Right renal pelvis (tissue), 4 donors: ENCODE data around the gene PHACTR2. TPM values are rescaled to one million over a fixed set of nuclear protein-coding genes. Genes with fewer than 3 reads are reported as not detected.
"Not testable (repeated sequence)": the region's sequence is repeated elsewhere in the genome, so short reads cannot be mapped to it uniquely, and the experiment has no call there.

Experiments
- DNase-seq, 4 donors: peaks; one replicate each; pipeline ENCODE4 v3.0.0-alpha.2; 2013; ENCODE audit warnings: low read depth in 4 of 4, low spot score in 3 of 4, missing footprints in 1 of 4
- polyA plus RNA-seq, 4 donors: library from polyadenylated mRNA; unstranded; fragments of 120-200 nt; gene quantifications; one replicate each; pipeline ENCODE4 v1.2.1, GENCODE V29; 2013; ENCODE audit not compliant: insufficient read length in 4 of 4

Gene PHACTR2
- polyA plus RNA-seq, 4 donors: 26.6 to 40.9 (median 32.4) TPM

DNA sequence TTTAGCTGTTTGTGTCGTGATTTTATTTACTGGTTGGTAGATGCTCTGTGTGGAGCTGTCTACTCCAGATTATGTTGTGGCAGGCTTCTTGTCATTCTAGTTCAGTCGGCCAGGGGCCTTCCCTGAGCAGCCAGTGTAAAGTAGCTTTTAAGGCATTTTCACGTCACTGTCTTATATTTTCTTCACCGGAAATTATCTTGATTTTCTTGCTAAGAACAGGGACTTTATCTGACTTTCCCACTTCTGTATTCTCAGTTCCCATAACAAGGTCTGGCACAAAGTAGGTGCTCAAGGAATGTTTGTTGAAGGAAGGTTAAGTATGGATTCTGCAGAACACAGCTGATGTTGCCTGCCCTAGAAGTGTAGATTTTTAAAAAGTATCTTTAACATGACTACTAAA is 166.2 kb downstream of the PHACTR2 start:
- DNase-seq: no peak

DNA sequence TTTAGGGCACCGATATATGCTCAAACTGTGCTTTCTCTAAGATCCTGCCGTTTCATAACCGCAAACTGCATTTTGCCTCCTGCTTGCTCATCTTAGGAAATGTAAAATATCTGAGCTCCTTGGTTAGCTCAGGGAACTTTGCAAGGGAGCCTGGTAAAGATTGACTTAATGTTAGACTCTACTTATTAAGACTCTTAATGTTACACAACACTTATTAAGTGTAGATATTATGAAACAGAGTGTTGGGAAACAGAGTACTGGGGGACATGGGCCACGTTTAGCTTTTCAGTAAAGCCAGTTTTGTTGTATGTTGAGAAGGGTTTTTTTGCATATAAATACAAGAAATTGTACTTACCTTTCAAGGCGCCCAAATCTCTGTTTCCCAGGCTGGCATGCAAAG is 167.3 kb downstream of the PHACTR2 start:
- DNase-seq: no peak

DNA sequence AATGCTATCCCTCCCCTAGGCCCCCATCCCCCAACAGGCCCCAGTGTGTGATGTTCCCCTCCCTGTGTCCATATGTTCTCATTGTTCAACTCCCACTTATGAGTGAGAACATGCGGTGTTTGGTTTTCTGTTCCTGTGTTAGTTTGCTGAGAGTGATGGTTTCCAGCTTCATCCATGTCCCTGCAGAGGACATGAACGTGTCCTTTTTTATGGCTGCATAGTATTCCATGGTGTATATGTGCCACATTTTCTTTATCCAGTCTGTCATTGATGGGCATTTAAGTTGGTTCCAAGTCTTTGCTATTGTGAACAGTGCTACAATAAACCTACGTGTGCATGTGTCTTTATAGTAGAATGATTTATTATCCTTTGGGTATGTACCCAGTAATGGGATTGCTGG is 173.9 kb downstream of the PHACTR2 start:
- not testable (repeated sequence) for DNase-seq

DNA sequence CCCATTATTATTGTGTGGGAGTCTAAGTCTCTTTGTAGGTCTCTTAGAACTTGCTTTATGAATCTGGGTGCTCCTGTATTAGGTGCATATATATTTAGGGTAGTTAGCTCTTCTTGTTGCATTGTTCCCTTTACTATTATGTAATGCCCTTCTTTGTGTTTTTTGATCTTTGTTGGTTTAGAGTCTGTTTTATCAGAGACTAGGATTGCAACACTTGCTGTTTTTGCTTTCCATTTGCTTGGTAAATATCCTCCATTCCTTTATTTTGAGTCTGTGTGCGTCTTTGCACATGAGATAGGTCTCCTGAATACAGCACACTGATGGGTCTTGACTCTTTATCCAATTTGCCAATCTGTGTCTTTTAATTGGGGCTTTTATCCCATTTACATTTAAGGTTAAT is 177.3 kb downstream of the PHACTR2 start:
- not testable (repeated sequence) for DNase-seq

DNA sequence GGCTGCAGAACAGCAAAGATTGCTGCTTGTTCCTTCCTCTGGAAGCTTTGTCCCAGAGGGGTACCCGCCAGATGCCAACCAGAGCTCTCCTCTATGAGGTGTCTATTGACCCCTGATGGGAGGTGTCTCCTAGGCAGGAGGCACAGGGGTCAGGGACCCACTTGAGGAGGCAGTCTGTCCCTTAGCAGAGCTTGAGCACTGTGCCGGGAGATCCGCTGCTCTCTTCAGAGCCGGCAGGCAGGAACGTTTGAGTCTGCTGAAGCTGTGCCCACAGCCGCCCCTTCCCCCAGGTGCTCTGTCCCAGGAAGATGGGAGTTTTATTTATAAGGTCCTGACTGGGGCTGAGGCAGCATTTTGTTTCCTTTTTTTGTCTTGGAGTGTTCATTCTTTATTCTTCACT is 179.0 kb downstream of the PHACTR2 start:
- not testable (repeated sequence) for DNase-seq

DNA sequence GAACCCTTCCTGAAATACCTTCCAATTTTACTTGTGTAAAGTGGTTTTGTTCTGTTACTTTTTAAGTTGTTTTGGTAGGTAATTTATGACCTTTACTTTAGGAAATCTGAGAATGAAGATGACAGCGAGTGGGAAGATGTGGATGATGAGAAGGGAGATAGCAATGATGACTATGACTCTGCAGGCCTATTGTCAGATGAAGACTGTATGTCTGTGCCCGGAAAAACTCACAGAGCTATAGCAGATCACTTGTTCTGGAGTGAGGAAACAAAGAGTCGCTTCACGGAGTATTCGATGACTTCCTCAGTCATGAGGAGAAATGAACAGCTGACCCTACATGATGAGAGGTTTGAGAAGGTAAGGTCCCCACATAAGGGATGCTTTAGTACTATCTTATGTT is 179.9 kb downstream of the PHACTR2 start:
- no peak for DNase-seq

DNA sequence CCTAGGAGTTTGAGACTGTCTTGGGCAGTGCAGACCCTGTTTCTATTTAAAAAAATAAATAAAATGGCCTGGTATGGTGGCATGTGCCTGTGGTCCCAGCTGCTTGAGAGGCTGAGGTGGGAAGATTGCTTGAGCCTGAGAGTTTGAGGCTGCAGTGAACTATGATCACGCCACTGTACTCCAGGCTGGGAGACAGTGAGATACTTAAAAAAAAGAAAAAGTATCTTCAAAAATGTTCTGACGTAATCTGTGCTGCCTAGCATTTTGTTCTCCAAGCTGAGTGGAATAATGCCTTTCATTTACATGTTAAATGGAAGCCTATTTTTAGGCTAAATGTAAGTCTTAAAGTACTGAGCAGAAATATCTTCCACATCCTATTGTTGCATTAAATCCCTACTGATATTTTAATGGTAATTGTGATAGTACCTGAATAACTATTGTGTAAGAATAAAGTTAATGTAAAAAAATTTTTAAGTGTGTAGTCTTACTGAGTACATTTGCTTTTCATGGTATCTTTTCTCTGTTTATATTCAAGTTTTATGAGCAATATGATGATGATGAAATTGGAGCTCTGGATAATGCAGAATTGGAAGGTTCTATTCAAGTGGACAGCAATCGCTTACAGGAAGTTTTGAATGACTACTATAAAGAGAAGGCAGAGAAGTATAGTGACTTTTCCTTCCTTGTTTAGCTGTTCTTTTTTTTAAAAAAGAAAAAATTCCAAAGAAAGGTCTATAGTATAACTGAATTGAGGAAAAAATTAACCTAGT is 182.3 kb downstream of the PHACTR2 start:
- no peak for DNase-seq

DNA sequence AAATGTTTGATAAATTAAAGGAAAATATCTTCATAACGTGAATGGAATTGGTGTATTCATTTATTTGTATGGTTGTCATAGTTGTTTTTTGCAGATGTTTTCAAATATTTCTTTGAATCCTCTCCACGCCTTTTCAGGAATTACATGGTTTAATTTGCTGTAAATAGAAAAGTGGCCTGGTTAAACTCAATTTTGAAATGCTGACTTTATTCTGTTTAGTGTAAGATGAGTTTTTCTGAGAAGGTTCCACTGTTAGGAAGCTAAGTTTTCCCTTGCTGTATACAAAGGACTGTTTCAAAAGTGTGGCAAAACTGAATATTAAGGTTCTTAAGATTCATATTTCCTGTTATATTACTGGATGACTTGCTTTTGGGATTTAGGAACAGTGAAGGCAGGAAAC is 186.0 kb downstream of the PHACTR2 start:
- no peak for DNase-seq

DNA sequence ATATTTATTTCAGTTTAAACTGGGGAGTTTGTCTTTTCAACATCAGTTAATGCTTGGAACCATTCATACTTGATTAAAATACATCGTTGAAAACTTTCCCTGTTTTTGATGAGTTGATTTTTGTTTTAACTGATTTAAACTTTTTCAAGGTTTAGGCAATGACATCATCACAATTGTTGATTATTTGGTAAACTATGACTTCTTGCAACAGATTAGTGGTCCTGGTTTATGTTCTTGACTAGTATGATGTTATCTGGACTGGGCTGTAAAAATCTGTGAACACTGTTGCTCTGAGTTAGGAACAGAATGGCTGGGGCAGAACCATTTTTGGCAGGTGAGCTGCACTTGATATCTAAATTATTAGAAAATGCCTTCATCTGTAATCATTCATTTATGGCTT is 186.5 kb downstream of the PHACTR2 start, which contains the start of gene ZC2HC1B:
Gene ZC2HC1B, plus strand, starts transcription at position 241 of the 400 bp plus-strand sequence. Its CDS starts 66 bp downstream, at position 307.
- DNase-seq: no peak

DNA sequence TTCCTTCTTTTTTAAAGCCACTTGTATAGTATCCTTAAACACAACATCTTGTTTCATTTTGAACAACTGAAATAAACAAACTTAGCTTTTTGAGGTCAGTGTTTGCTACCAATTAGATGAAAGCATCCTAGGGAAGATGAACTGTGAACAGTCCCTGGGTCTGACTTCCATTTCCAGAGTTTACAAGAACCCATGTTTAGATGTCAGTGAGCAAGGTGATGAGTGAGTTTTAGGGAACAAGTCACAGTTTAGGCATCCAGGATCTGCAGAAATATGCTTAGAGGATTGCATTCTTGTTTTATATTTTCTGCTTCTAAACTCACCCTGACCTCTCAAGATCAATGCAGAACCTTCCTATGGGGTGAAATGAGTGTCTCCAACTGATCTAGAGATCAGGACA is 189.5 kb downstream of the PHACTR2 start:
- DNase-seq: no peak

DNA sequence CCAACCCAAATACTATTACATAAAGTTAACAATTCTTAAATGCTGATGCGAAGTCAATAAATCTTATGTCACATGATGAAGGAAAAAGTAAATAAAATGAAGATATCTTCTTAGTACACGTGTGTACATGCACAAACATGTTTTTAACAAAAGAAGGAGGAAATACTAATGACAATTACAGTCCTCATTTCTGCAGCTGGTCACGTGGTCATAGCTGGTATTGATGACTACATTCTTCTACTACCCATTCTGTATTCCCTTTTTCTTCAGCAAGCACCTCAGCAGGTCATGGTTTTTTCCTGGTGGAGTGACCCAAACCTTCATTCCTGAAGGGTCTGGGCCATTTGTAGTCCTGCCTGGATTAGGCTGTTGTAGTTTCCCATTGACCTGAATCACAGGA is 191.0 kb downstream of the PHACTR2 start:
- DNase-seq: not testable (repeated sequence)

DNA sequence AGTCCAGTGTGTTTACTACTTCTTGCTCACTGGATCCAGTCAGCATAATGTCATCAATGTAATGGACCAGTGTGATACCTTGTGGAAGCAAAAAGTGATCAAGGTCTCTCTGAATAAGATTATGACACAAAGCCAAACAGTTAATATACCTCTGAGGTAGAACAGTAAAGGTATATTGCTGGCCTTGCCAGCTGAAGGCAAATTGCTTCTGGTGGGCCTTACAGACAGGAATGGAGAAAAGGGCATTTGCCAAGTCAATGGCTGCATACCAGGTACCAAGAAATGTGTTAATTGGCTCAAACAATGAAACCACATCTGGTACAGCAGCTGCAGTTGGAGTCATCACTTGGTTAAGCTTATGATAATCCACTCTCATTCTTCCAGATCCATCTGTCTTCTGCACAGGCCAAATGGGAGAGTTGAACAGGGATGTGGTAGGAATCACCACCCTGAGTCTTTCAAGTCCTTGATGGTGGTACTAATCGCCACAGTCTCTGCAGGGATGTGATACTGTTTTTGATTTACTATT is 193.5 kb downstream of the PHACTR2 start:
- not testable (repeated sequence) for DNase-seq

DNA sequence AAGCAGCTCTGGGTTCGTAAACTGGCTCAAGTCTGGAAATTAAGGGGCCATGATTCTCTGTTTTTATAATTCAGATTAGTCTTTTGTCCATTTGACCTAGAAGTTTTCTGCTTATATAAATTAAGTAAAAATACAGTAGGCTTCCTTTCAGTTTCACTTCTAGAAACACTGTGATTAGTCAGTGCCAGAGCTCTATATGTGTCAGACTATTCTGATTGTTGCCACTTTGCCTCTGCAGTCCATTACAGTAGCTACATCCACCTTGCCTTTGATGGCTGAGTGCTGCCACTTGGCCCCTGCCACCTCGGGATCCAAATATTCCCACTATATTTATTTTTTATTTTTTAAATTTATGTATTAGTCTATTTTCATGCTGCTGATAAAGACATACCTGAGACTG is 194.4 kb downstream of the PHACTR2 start:
- no peak for DNase-seq

DNA sequence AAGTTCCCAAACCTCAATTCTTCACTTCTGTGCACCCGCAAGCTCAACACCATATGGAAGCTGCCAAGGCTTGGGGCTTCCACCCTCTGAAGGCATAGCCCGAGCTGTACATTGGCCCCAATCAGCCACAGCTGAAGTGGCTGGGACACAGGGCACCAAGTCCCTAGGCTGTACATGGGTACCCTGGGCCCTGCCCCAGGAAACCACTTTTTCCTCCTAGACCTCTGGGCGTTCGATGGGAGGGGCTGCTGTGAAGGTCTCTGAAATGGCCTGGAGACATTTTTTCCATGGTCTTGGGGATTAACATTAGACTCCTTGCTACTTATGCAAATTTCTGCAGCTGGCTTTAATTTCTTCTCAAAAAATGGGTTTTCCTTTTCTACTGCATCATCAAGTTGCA is 195.8 kb downstream of the PHACTR2 start:
- not testable (repeated sequence) for DNase-seq

DNA sequence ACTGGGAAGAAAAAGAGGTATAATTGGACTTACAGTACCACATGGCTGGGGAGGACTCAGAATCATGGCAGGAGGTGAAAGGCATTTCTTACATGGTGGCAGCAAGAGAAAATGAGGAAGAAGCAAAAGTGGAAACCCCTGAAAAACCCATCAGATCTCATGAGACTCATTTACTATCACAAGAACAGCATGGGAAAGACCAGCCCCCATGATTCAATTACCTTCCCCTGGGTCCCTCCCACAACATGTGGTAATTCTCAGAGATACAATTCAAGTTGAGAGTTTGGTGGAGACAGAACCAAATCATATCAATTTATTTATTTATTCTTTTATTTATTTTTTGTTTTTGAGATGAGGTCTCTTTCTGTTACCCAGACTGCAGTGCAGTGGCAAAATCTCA is 196.7 kb downstream of the PHACTR2 start:
- DNase-seq: not testable (repeated sequence)

DNA sequence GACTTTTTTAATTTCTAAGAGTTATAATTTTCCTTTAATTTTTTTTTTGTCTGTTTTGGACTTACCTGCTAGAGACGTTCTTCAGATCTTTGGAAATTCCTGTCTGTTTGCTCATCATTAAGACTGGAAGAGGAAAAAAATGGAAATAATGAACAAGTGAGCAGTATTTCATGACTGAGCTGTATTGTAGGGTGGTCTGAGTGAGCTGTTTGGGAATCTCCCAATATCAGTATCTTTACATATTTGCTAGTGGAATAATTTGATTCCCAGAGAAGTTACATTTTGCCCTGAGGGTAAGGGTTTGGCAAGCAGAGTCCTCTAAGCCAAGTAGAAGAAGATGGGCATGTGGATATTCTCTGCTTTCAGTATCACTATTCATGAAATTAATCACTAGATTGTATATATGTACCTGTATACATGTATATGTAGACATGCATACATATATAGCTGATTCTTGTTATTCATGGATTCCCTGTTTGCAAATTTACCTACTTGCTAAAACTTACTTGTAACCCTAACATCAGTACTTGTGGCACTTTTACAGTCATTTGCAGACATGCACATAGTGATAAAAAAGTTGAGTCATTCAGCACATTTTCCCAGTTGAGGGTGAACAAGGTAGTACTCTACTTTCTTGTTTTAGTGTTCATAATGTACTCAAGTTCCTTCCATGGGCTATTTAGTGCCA is 200.0 kb downstream of the PHACTR2 start:
- DNase-seq: no peak

DNA sequence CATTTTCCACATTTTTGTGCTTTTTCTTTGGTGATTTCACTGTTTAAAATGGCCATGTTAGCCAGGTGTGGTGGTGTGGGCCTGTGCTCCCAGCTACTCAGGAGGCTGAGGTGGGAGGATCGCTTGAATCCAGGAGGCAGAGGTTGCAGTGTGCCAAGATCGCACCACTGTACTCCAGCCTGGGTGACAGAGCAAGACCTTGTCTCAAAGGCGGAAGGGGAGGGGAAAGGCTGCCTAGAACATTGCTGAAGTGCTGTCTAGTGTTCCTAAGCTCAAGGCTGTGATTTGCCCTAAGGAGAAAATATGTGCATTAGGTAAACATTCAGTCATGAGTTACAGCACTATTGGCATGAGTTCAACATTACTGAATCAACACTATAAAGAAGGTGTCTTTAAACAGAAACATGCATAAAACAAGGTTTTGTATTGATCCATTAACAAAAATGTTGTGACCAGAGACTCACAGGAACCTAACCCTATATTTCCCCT is 200.6 kb downstream of the PHACTR2 start:
- DNase-seq: no peak

DNA sequence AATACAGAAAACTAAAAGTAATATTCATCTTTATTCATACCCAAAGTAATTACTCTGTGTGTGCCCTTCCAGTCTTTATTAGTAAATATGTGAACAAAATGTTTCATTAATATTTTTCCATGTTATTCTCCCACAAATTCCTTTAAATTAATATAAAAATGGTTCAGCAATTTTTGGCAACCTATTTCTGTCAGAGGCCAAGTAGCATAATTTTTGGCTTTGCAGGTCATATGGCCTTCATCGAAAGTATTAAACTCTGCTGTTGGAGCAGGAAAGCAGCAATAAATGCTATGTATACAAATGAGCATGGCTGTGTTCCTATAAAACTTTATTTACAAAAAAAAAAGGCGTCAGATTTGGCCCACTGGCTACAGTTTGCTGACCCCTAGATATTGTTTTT is 202.6 kb downstream of the PHACTR2 start:
- no peak for DNase-seq
